NCI-H187 (cell line): ENCODE results near the gene TBC1D9B.

ENCODE experiments used
- DNase-seq, 2 experiments: peaks; one replicate each; lab custom pipeline; 2025; lab: John Stamatoyannopoulos, UW

The TBC1D9B gene

GRCh38 chr5:179907556-179908324, at the start of gene TBC1D9B:
TSS of gene TBC1D9B (minus strand) at chr5:179907897. CDS start at chr5:179907821, 76 bp downstream.
- DNase-seq: peak; percentile 7 to 27

GRCh38 chr5:179955630-179956029, 47.9 kb upstream of the TBC1D9B start:
- no peak for DNase-seq

GRCh38 chr5:179955062-179955461, 47.4 kb upstream of the TBC1D9B start:
- DNase-seq: no peak

- no peak for DNase-seq
Measured at GRCh38 chr5:179954434-179954833, 46.7 kb upstream of the TBC1D9B start.

GRCh38 chr5:179953987-179954386, 46.3 kb upstream of the TBC1D9B start:
- DNase-seq: no peak

- no peak for DNase-seq
Measured at GRCh38 chr5:179936976-179937681, 29.4 kb upstream of the TBC1D9B start.

GRCh38 chr5:179930788-179931473, 23.2 kb upstream of the TBC1D9B start:
- DNase-seq: no peak

GRCh38 chr5:179927824-179928223, 20.1 kb upstream of the TBC1D9B start:
- no peak for DNase-seq

GRCh38 chr5:179926657-179927056, 19.0 kb upstream of the TBC1D9B start:
- DNase-seq: no peak

GRCh38 chr5:179923436-179923835, 15.7 kb upstream of the TBC1D9B start:
- no peak for DNase-seq

GRCh38 chr5:179920175-179920574, 12.5 kb upstream of the TBC1D9B start:
- DNase-seq: no peak

GRCh38 chr5:179919487-179920060, 11.9 kb upstream of the TBC1D9B start:
- no peak for DNase-seq

GRCh38 chr5:179918742-179919486, 11.2 kb upstream of the TBC1D9B start:
- no peak for DNase-seq

GRCh38 chr5:179916523-179916922, 8.8 kb upstream of the TBC1D9B start:
- DNase-seq: no peak

GRCh38 chr5:179915406-179915935, 7.8 kb upstream of the TBC1D9B start:
- no peak for DNase-seq

GRCh38 chr5:179914032-179914755, 6.5 kb upstream of the TBC1D9B start:
- no peak for DNase-seq

- no peak for DNase-seq
Measured at GRCh38 chr5:179913461-179913860, 5.8 kb upstream of the TBC1D9B start.

GRCh38 chr5:179912951-179913350, 5.3 kb upstream of the TBC1D9B start:
- no peak for DNase-seq

GRCh38 chr5:179912386-179912785, 4.7 kb upstream of the TBC1D9B start:
- no peak for DNase-seq

- no peak for DNase-seq
Measured at GRCh38 chr5:179909224-179909623, 1.5 kb upstream of the TBC1D9B start.

GRCh38 chr5:179908528-179908927, 831 bp upstream of the TBC1D9B start:
- DNase-seq: no peak
